A549 (cell line): Measurements from ENCODE around the gene ZFYVE19. TPM values are rescaled to one million over a fixed set of nuclear protein-coding genes. Genes with fewer than 3 reads are reported as not detected.

Source experiments
- ATAC-seq, 2 experiments: fragments of 200-7000 bp in 1 of 2; fragments of >200 bp in 1 of 2; cut with Nextera tagmentation in 1 of 2; cut with Tn5 transposase in 1 of 2; 3 replicates each; pipeline versions ENCODE4 v1.8.0 to v1.9.1; 2018 to 2020; ENCODE audit warnings: mild to moderate bottlenecking in 1 of 2, moderate library complexity in 1 of 2
- CTCF ChIA-PET: fragments of 300-600 bp; sonication (Branson Sonifier 250); formaldehyde crosslinking; extraction: SDS; loops from one replicate; lab custom pipeline; 2021; ENCODE audit warnings: antibody characterized with exemption, inconsistent platforms; lab: Yijun Ruan, JAX
- POLR2A ChIA-PET: fragments of 350-600 bp; formaldehyde crosslinking; extraction: SDS; loops from one replicate; lab custom pipeline; 2021; ENCODE audit warnings: antibody characterized with exemption, inconsistent platforms; lab: Yijun Ruan, JAX
- DNase-seq, 2 experiments: peaks; one replicate each; pipeline versions ENCODE4 v3.0.0 to v3.0.0-alpha.2; 2011 to 2016; ENCODE audit warnings: low read depth in 1 of 2, low spot score in 1 of 2
- FAIRE-seq: peaks from 2 replicates; lab custom pipeline; 2011; peaks lifted over from hg19 to GRCh38; lab: Jason Lieb, UNC
- H3K27ac ChIP-seq, 2 experiments: fragments of >200 bp; sonication (Bioruptor Twin); formaldehyde crosslinking; 3 replicates each; pipeline ENCODE4 v1.5.1; 2016 to 2017
- H3K4me1 ChIP-seq: fragments of >200 bp; sonication (Bioruptor Twin); formaldehyde crosslinking; 3 replicates; pipeline ENCODE4 v1.6.1; 2016
- H3K4me2 ChIP-seq: fragments of >200 bp; sonication (Bioruptor Twin); formaldehyde crosslinking; 3 replicates; pipeline ENCODE4 v1.6.1; 2016
- H3K4me3 ChIP-seq: fragments of >200 bp; sonication (Bioruptor Twin); formaldehyde crosslinking; 3 replicates; pipeline ENCODE4 v1.5.1; 2016
- H3K9me3 ChIP-seq: fragments of >200 bp; sonication (Bioruptor Twin); formaldehyde crosslinking; 3 replicates; pipeline ENCODE4 v1.6.1; 2016
- CBX2 ChIP-seq: fragments of 200-600 bp; sonication (generic); IDR thresholded peaks from 2 replicates; pipeline ENCODE4 v1.6.1; 2016; ENCODE audit warnings: low read depth, mild to moderate bottlenecking, borderline replicate concordance
- FOSL2 ChIP-seq, 2 experiments: fragments of 450-650 bp in 1 of 2; fragments of >200 bp in 1 of 2; sonication (Bioruptor Twin) in 1 of 2; formaldehyde crosslinking; IDR thresholded peaks; 2 replicates each; pipeline versions ENCODE4 v1.5.0 to v1.6.1; 2016 to 2020; ENCODE audit warnings: mild to moderate bottlenecking in 1 of 2, moderate library complexity in 1 of 2
- GATA3 ChIP-seq: IDR thresholded peaks from 2 replicates; pipeline ENCODE4 v1.6.1; 2012; ENCODE audit warnings: borderline replicate concordance
- HOXA7 ChIP-seq: fragments of 250-450 bp; sonication (Bioruptor Pico); IDR thresholded peaks from 2 replicates; pipeline ENCODE4 v1.5.0; 2020; ENCODE audit warnings: mild to moderate bottlenecking, moderate library complexity
- HOXB13 ChIP-seq: fragments of 250-450 bp; sonication (Bioruptor Pico); IDR thresholded peaks from 2 replicates; pipeline ENCODE4 v1.5.0; 2020; ENCODE audit warnings: low read depth, mild to moderate bottlenecking, moderate library complexity
- KDM1A ChIP-seq: fragments of 200-600 bp; sonication (generic); IDR thresholded peaks from 2 replicates; pipeline ENCODE4 v1.6.1; 2016; ENCODE audit warnings: low read depth, mild to moderate bottlenecking
- KDM5A ChIP-seq: fragments of 200-600 bp; sonication (generic); IDR thresholded peaks from 2 replicates; pipeline ENCODE4 v1.6.1; 2016; ENCODE audit warnings: antibody characterized with exemption, mild to moderate bottlenecking
- MAFK ChIP-seq: fragments of 450-650 bp; IDR thresholded peaks from 2 replicates; pipeline ENCODE4 v1.6.1; 2014; ENCODE audit not compliant: partially characterized antibody
- NPAS2 ChIP-seq: fragments of 250-450 bp; sonication (Bioruptor Pico); IDR thresholded peaks from 2 replicates; pipeline ENCODE4 v1.8.0; 2022; ENCODE audit warnings: mild to moderate bottlenecking, moderate library complexity, borderline replicate concordance
- RAD21 ChIP-seq, 2 experiments: fragments of >200 bp in 1 of 2; sonication (Bioruptor Twin) in 1 of 2; formaldehyde crosslinking in 1 of 2; IDR thresholded peaks in 1 of 2; conservative IDR thresholded peaks in 1 of 2; 2 replicates in 1 of 2; 3 replicates in 1 of 2; pipeline ENCODE4 v1.6.1; 2012 to 2018; ENCODE audit warnings: inconsistent platforms in 1 of 2
- RCOR1 ChIP-seq: fragments of 150-350 bp; IDR thresholded peaks from 2 replicates; pipeline ENCODE4 v1.6.1; 2014; ENCODE audit warnings: antibody characterized with exemption, low read length, low read depth
- RNF2 ChIP-seq: fragments of 200-600 bp; sonication (generic); IDR thresholded peaks from 2 replicates; pipeline ENCODE4 v1.6.1; 2016; ENCODE audit warnings: low read depth, mild to moderate bottlenecking, antibody characterized with exemption, moderate library complexity, borderline replicate concordance
- TFCP2L1 ChIP-seq: fragments of 250-450 bp; sonication (Bioruptor Pico); IDR thresholded peaks from 2 replicates; pipeline ENCODE4 v1.5.0; 2021; ENCODE audit warnings: mild to moderate bottlenecking
- TP53 ChIP-seq: fragments of 250-450 bp; sonication (Bioruptor Pico); IDR thresholded peaks from 2 replicates; pipeline ENCODE4 v1.5.0; 2021; ENCODE audit warnings: mild to moderate bottlenecking, moderate library complexity
- ZNF302 ChIP-seq: fragments of 250-450 bp; sonication (Bioruptor Pico); IDR thresholded peaks from 2 replicates; pipeline ENCODE4 v1.9.0; 2021; ENCODE audit warnings: inconsistent platforms, mild to moderate bottlenecking, moderate library complexity
- WGBS: methylation state at CpG from one replicate; pipeline ENCODE4 v1.1.6; 2017; ENCODE audit errors: missing lambda C conversion rate; 5-methylcytosine and 5-hydroxymethylcytosine counted together
- polyA plus RNA-seq, 4 experiments: library from polyadenylated mRNA; depleted of rRNA in 3 of 4; stranded (reverse); fragments of >200 nt; fragmentation: RNase III in 1 of 4; extraction: RNeasy Plus Mini Kit Qiagen cat#74134 plus additional on column Dnase treatment in 1 of 4; gene quantifications; 2 replicates in 3 of 4; 3 replicates in 1 of 4; pipeline ENCODE4 v1.2.3, GENCODE V29; 2011 to 2017
- TF ChIP-seq, protein P1 (sequence below): IDR thresholded peaks from 2 replicates; pipeline ENCODE4 v1.6.1; 2012
- TF ChIP-seq, protein P2 (sequence below): fragments of >200 bp; sonication (Bioruptor Twin); formaldehyde crosslinking; IDR thresholded peaks from 2 replicates; pipeline ENCODE4 v1.6.1; 2016

Gene ZFYVE19
- polyA plus RNA-seq, 2 of the 4 experiments (the other 2 are of a cell fraction): 15.6 to 25.6 TPM

DNA sequence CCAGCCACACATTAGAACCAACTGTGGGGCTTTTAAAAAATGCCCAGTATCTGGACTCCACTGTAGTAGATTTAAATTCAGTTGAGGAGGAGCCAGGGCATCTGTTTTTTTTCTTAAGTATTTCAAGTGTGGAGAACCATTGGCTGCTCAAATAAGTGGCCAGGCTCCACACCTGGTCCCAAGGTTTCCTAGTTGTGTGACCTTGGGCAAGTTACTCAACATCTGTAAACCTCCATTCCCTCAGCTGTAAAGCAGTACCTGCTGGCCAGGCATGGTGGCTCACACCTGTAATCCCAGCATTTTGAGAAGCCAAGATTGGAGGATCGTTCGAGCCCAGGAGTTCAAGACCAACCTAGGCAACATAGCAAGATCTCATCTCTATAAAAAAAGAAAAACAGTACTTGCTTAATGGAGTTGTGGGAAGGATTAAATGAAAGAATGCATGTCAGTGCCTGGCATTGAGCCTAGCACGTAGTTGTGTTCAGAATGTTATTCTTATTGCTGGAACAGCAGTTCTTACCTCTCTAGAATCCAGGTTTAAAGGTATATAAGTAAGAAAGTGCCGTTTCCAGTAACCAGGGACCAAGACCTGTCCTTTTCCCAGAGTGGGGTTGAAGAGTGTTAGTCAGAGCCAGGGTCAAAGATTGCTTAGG is 19.7 kb downstream of the ZFYVE19 start (continued):
- TF ChIP-seq FOSL2 (IDR thresholded peaks at IDR 0.05) (no peak), FOSL2 (CRISPR knock-in tag; IDR thresholded peaks at IDR 0.05) (no peak), NPAS2 (CRISPR knock-in tag) (no peak)

DNA sequence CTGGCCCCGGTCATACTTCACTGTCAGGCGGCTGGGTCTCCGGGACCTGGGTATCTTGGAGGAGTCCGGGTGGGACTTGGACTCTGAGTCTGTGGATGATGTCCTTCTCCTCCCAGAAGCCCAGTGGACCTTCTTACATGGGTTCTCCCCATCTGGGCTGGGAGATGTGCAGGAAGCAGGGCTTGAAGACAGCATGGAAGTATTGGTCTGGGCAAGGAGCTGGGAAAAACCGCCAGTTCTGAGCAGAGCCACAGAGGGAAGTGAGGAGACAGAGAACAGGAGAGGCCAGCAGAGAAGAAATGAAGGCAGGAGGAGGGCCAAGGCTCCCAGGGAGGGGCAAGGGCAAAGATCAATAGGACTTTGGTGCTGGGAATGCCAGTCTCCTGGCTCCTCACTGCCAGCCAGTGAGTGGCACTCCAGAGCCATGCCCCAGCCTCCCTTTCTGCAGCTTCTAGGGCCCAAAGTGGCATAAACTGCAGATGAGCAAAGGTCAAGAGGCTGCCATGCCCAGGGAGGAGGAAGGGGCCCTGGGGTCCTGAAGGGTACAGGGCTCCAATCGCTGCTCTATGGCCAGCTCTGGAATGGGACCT is 21.7 kb downstream of the ZFYVE19 start, which contains the start of gene PPP1R14D:
Gene PPP1R14D (minus strand): TSS at position 262 of the 590 bp plus-strand sequence. CDS start 67 bp downstream, at position 195.
- CTCF ChIA-PET: interaction anchor here (0.8 to 1.9 kb wide), 8 partner anchors 19 to 149 kb away, joined by 3 to 6 read pairs (median 4); partner anchors contain the start of genes RHOV and VPS18
- Histone ChIP-seq H3K4me2 (no peak within 1 kb of the TSS), H3K4me3 (no peak within 1 kb of the TSS), H3K4me1 (peaks cover 36% of the 10 kb centered on the region), H3K27ac (peak within 1 kb of the TSS in 1 of 2 experiments; percentile 56; a peak in 1 of 6 replicates), H3K9me3 (no peaks in the 10 kb centered on the region)
- no peak for TF ChIP-seq HOXB13 (CRISPR knock-in tag)
- peak in 1 of 2 experiments; percentile 8; a peak in 1 of 5 replicates for TF ChIP-seq RAD21 (conservative IDR thresholded peaks at IDR 0.05 in 1 of 2, IDR thresholded peaks at IDR 0.05 in 1 of 2)
- WGBS: 88% methylated on average over 1 of the region's 6 CpGs
- no peak for FAIRE-seq
- POLR2A ChIA-PET: interaction anchor here (0.6 kb wide), 1 partner anchor 70 kb away, joined by 4 read pairs; no protein-coding TSS in a partner anchor
- peak; percentile 38 to 53; a peak in 5 of 6 replicates for ATAC-seq
- DNase-seq: no peak

DNA sequence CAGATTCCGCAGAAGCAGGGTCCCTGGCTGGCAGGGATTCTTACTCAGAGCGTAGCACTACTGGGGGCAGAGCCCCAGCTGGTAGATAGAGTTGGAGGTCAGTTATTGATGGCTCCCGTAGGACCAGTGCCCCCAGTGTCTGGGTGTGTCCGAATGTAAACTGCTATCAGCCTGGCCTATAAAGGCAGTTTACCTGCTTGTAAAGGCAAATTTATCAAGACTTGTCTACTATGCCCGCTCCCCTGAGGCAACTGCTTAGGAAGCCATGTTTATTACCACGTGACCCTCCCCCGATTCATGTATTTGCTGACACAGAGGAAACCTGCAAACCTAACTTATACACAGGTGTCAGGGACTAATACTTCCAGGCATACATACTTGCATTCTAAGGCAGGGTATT is 22.2 kb downstream of the ZFYVE19 start:
- ATAC-seq (no peak), DNase-seq (no peak), FAIRE-seq (no peak)
- ChIA-PET CTCF (interaction anchor here (0.8 to 1.9 kb wide), 6 partner anchors 28 to 150 kb away, joined by 3 to 6 read pairs (median 4); partner anchors contain the start of genes RHOV and VPS18), POLR2A (no interaction called here)
- WGBS: 82% methylated on average over 3 of the region's 7 CpGs
- H3K4me1 ChIP-seq: peaks cover 31% of the 10 kb centered on the region
- no peak overlapping the region for H3K4me3 ChIP-seq
- TF ChIP-seq, protein P1, sequence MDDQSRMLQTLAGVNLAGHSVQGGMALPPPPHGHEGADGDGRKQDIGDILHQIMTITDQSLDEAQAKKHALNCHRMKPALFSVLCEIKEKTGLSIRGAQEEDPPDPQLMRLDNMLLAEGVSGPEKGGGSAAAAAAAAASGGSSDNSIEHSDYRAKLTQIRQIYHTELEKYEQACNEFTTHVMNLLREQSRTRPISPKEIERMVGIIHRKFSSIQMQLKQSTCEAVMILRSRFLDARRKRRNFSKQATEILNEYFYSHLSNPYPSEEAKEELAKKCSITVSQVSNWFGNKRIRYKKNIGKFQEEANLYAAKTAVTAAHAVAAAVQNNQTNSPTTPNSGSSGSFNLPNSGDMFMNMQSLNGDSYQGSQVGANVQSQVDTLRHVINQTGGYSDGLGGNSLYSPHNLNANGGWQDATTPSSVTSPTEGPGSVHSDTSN: no peak
- TF ChIP-seq MAFK: peak; percentile 39
- peak overlapping the region in 1 of 2 experiments; percentile 56; a peak in 1 of 6 replicates for H3K27ac ChIP-seq
- no peak overlapping the region for H3K4me2 ChIP-seq
- no peaks in the 10 kb centered on the region for H3K9me3 ChIP-seq

DNA sequence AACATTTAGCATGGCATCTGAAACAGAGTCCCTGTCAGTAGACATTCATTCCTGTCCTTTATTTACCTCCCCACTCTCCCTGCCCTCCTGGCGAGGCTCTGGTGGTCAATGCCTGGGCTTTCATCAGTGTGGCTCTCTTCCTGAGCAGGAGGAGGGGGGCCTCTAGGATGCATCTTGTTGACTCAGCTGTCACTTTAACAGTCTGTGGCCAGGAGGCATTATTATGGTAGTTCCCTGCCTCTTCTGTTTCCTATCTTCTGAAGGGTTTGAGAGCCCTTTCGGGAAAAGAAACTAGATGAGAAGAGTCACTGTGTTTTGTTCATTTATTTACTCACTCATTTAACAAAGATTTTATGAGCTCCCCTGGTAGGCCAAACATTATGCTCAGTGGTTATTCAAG is 24.0 kb downstream of the ZFYVE19 start:
- H3K9me3 ChIP-seq: no peaks in the 10 kb centered on the region
- DNase-seq: no peak
- no peak overlapping the region for H3K4me2 ChIP-seq
- TF ChIP-seq CBX2 (no peak), RCOR1 (no peak)
- TF ChIP-seq, protein P2, sequence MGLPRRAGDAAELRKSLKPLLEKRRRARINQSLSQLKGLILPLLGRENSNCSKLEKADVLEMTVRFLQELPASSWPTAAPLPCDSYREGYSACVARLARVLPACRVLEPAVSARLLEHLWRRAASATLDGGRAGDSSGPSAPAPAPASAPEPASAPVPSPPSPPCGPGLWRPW: no peak
- FAIRE-seq: no peak
- no peak overlapping the region for H3K27ac ChIP-seq
- WGBS: 73% methylated on average over 2 of the region's 2 CpGs
- no peak for ATAC-seq
- H3K4me1 ChIP-seq: peaks cover 28% of the 10 kb centered on the region
- ChIA-PET POLR2A (no interaction called here), CTCF (interaction anchor here (0.6 kb wide), 1 partner anchor 111 kb away, joined by 3 read pairs; no protein-coding TSS in a partner anchor)
- H3K4me3 ChIP-seq: no peak overlapping the region

DNA sequence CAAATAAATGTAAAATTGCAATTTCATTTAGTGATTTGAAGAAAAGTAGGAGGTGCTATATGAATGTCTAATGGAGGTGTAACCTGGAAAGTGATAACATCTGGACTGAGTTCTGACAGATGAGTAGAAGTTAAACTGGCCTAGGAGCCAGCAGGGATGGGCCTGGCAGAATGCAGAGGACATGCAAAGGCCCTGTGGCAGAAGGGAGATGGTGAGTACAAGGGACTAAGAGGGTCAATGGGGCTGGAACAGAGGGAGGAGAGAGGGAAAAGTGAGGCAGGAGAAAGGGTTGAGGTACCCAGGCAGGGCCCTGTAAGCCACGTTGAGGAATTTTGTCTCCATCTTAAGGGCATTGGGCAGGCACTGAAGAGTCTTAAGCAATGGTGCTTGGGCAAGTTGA is 25.0 kb downstream of the ZFYVE19 start:
- Histone ChIP-seq H3K27ac (no peak overlapping the region), H3K9me3 (no peaks in the 10 kb centered on the region)
- no peak for TF ChIP-seq TP53 (CRISPR knock-in tag)
- TF ChIP-seq RNF2: no peak
- TF ChIP-seq CBX2: no peak
- no peak for TF ChIP-seq KDM5A
- no peak for TF ChIP-seq ZNF302 (CRISPR knock-in tag)
- TF ChIP-seq TFCP2L1: no peak
- TF ChIP-seq, protein P2: no peak
- no peak for TF ChIP-seq GATA3
- TF ChIP-seq HOXA7: no peak
- TF ChIP-seq KDM1A: no peak
- TF ChIP-seq MAFK: no peak
- TF ChIP-seq, all 56 proteins: peak for 0
- FAIRE-seq (no peak), DNase-seq (no peak), ATAC-seq (no peak)
- Histone ChIP-seq H3K4me1 (peaks cover 24% of the 10 kb centered on the region), H3K4me3 (no peak overlapping the region), H3K4me2 (no peak overlapping the region)
- 6% methylated on average over 1 of the region's 1 CpG for WGBS
- CTCF ChIA-PET: interaction anchor here (1.0 to 1.1 kb wide), 2 partner anchors 42 to 49 kb away, joined by 3 to 9 read pairs; partner anchors contain the start of gene RHOV
- POLR2A ChIA-PET: no interaction called here
